SK-N-SH (cell line): Measurements from ENCODE around the gene MCAM. TPM values are rescaled to one million over a fixed set of nuclear protein-coding genes. Genes with fewer than 3 reads are reported as not detected.

Source experiments
- CTCF ChIA-PET: fragments of 300-600, 350-600 bp; formaldehyde crosslinking; extraction: SDS; loops from one replicate; lab custom pipeline; 2021; lab: Yijun Ruan, JAX
- POLR2A ChIA-PET: fragments of 350-600 bp; sonication (Branson Sonifier 250); formaldehyde crosslinking; extraction: SDS; loops from one replicate; lab custom pipeline; 2020; ENCODE audit warnings: antibody characterized with exemption, inconsistent platforms; lab: Yijun Ruan, JAX
- DNase-seq: peaks from one replicate; pipeline ENCODE4 v3.0.0; 2012
- H2AFZ ChIP-seq: fragments of 200-600 bp; sonication (generic); 2 replicates; pipeline ENCODE4 v1.8.1; 2016; ENCODE audit warnings: antibody characterized with exemption, mild to moderate bottlenecking, low read depth
- H3F3A ChIP-seq: fragments of 200-600 bp; sonication (generic); replicated peaks from 2 replicates; pipeline ENCODE3; 2016; ENCODE audit warnings: antibody characterized with exemption, mild to moderate bottlenecking; ENCODE audit not compliant: insufficient read depth
- H3K27ac ChIP-seq, 2 experiments: fragments of 200-500 bp in 1 of 2; fragments of 200-600 bp in 1 of 2; sonication (Bioruptor generic) in 1 of 2; sonication (generic), shearing (Covaris generic) in 1 of 2; 2 replicates each; pipeline versions ENCODE4 v1.5.1 to v1.6.1; 2014 to 2016; ENCODE audit warnings: low read depth in 2 of 2, inconsistent platforms in 1 of 2, low read length in 1 of 2, mild to moderate bottlenecking in 1 of 2, mixed read lengths in 1 of 2
- H3K27me3 ChIP-seq: fragments of 200-600 bp; sonication (generic), shearing (Covaris generic); 2 replicates; pipeline ENCODE4 v1.6.1; 2016; ENCODE audit warnings: mixed run types; ENCODE audit not compliant: insufficient read depth
- H3K36me3 ChIP-seq, 2 experiments: fragments of 200-500 bp in 1 of 2; fragments of 200-600 bp in 1 of 2; sonication (Bioruptor generic) in 1 of 2; sonication (generic) in 1 of 2; replicated peaks in 1 of 2; 2 replicates each; pipeline versions ENCODE3 to v1.5.1; 2014 to 2016; ENCODE audit warnings: low read length in 1 of 2, mild to moderate bottlenecking in 1 of 2; ENCODE audit not compliant: insufficient read depth in 2 of 2, control insufficient read depth in 1 of 2
- H3K4me1 ChIP-seq, 2 experiments: fragments of 200-500 bp in 1 of 2; fragments of 200-600 bp in 1 of 2; sonication (Bioruptor generic) in 1 of 2; sonication (generic), shearing (Covaris generic) in 1 of 2; 2 replicates each; pipeline versions ENCODE4 v1.5.1 to v1.6.1; 2014 to 2016; ENCODE audit warnings: low read depth in 1 of 2, low read length in 1 of 2, mixed run types in 1 of 2; ENCODE audit not compliant: insufficient read depth in 2 of 2, control insufficient read depth in 1 of 2
- H3K4me2 ChIP-seq: fragments of 200-600 bp; sonication (generic), shearing (Covaris generic); 2 replicates; pipeline ENCODE4 v1.6.1; 2017; ENCODE audit warnings: mixed run types
- H3K4me3 ChIP-seq, 2 experiments: fragments of 200-500 bp in 1 of 2; fragments of 200-600 bp in 1 of 2; sonication (Bioruptor generic) in 1 of 2; sonication (generic), shearing (Covaris generic) in 1 of 2; 2 replicates each; pipeline versions ENCODE4 v1.5.1 to v1.8.1; 2014 to 2016; ENCODE audit warnings: low read depth in 2 of 2, inconsistent platforms in 1 of 2, low read length in 1 of 2, mild to moderate bottlenecking in 1 of 2, mixed read lengths in 1 of 2, moderate library complexity in 1 of 2
- H3K79me2 ChIP-seq: fragments of 200-600 bp; sonication (generic); 2 replicates; pipeline ENCODE4 v1.8.1; 2017; ENCODE audit warnings: mild to moderate bottlenecking; ENCODE audit not compliant: insufficient read depth
- H3K9ac ChIP-seq: fragments of 200-600 bp; sonication (generic); 2 replicates; pipeline ENCODE4 v1.6.1; 2017; ENCODE audit warnings: mixed run types
- H3K9me2 ChIP-seq: fragments of 200-600 bp; sonication (generic); 2 replicates; pipeline ENCODE4 v1.6.1; 2017; ENCODE audit warnings: mixed run types
- H3K9me3 ChIP-seq: fragments of 200-600 bp; sonication (generic); 2 replicates; pipeline ENCODE4 v1.6.1; 2017; ENCODE audit warnings: mixed run types, mild to moderate bottlenecking, moderate library complexity
- H4K20me1 ChIP-seq: fragments of 200-600 bp; sonication (generic); 2 replicates; pipeline ENCODE4 v1.6.1; 2017; ENCODE audit warnings: mild to moderate bottlenecking, mixed run types; ENCODE audit not compliant: insufficient read depth
- CTCF ChIP-seq: fragments of 200-600 bp; sonication (generic); IDR thresholded peaks from 2 replicates; pipeline ENCODE4 v1.6.1; 2017; ENCODE audit warnings: antibody characterized with exemption, mild to moderate bottlenecking, moderate library complexity
- GATA2 ChIP-seq: sonication (generic); formaldehyde crosslinking; IDR thresholded peaks from 2 replicates; pipeline ENCODE4 v1.5.0; 2020; ENCODE audit warnings: mild to moderate bottlenecking, missing genetic modification reagents
- JUND ChIP-seq: IDR thresholded peaks from 2 replicates; pipeline ENCODE4 v1.4.0; 2012
- NFIC ChIP-seq: IDR thresholded peaks from 2 replicates; pipeline ENCODE4 v1.4.0; 2012; ENCODE audit warnings: borderline replicate concordance
- NRF1 ChIP-seq: IDR thresholded peaks from 2 replicates; pipeline ENCODE4 v1.6.1; 2012; ENCODE audit warnings: low read depth, mild to moderate bottlenecking, low read length
- PBX3 ChIP-seq: IDR thresholded peaks from 2 replicates; pipeline ENCODE4; 2012
- POLR2AphosphoS5 ChIP-seq: IDR thresholded peaks from 2 replicates; pipeline ENCODE4 v1.6.1; 2012; ENCODE audit warnings: low read depth, low read length
- RAD21 ChIP-seq: IDR thresholded peaks from 2 replicates; pipeline ENCODE4 v1.6.1; 2012; ENCODE audit warnings: mild to moderate bottlenecking, low read length
- REST ChIP-seq: IDR thresholded peaks from 2 replicates; pipeline ENCODE4 v1.6.1; 2012; ENCODE audit warnings: mild to moderate bottlenecking, low read depth, low read length, moderate library complexity
- RXRA ChIP-seq: IDR thresholded peaks from 2 replicates; pipeline ENCODE4 v1.4.0; 2012; ENCODE audit warnings: low read depth, mild to moderate bottlenecking, borderline replicate concordance
- SMC3 ChIP-seq: IDR thresholded peaks from 2 replicates; pipeline ENCODE4 v1.6.1; 2012; ENCODE audit warnings: low read depth, low read length, improper control_type of control experiment
- TAF1 ChIP-seq: IDR thresholded peaks from 2 replicates; pipeline ENCODE4 v1.6.1; 2012; ENCODE audit warnings: low read depth, mild to moderate bottlenecking, low read length, moderate library complexity, borderline replicate concordance
- TCF12 ChIP-seq: IDR thresholded peaks from 2 replicates; pipeline ENCODE4 v1.4.0; 2012
- USF1 ChIP-seq: IDR thresholded peaks from 2 replicates; pipeline ENCODE4 v1.4.0; 2012; ENCODE audit warnings: low read depth, borderline replicate concordance
- USF2 ChIP-seq: fragments of 150-350 bp; IDR thresholded peaks from 2 replicates; pipeline ENCODE4 v1.6.1; 2017; ENCODE audit warnings: antibody characterized with exemption, low read length, low read depth, borderline replicate concordance
- WGBS: methylation state at CpG from one replicate; pipeline ENCODE4 v1.1.6; 2017; ENCODE audit warnings: low lambda C conversion rate; 5-methylcytosine and 5-hydroxymethylcytosine counted together
- polyA plus RNA-seq, 3 experiments: library from polyadenylated mRNA; depleted of rRNA; stranded (reverse); fragments of >200 nt; gene quantifications; 2 replicates each; pipeline ENCODE4 v1.2.3, GENCODE V29; 2012

MCAM gene
- polyA plus RNA-seq, 1 of the 3 experiments (the other 2 are of a cell fraction), result 22.8 TPM

- peak overlapping the region; percentile 96 for H2AFZ ChIP-seq
- peaks cover 0 to 3% of the 10 kb centered on the region in 2 experiments for H3K36me3 ChIP-seq
- H3K9ac ChIP-seq, result 0 out of 2 replicates have a peak overlapping the region, but pooled peaks have one; percentile 33
- ChIA-PET CTCF (interaction anchor here (0.6 to 5.1 kb wide), 54 partner anchors 8 to 762 kb away, joined by 3 to 308 read pairs (median 4); partner anchors contain the start of genes C1QTNF5, C2CD2L, MCAM and MFRP), POLR2A (interaction anchor here (2.4 kb wide), 1 partner anchor 18 kb away, joined by 9 read pairs; no protein-coding TSS in a partner anchor)
- no peaks in the 10 kb centered on the region for H4K20me1 ChIP-seq
- peaks cover 8 to 22% of the 10 kb centered on the region in 2 experiments; a peak in 3 of 4 replicates for H3K4me1 ChIP-seq
- H3F3A ChIP-seq, result peaks cover 10% of the 10 kb centered on the region
- H3K9me2 ChIP-seq, result no peaks in the 10 kb centered on the region
- DNase-seq, result peak; percentile 95
- peak overlapping the region; percentile 92 for H3K4me2 ChIP-seq
- peak overlapping the region in 1 of 2 experiments; percentile 26; a peak in 1 of 4 replicates for H3K27ac ChIP-seq
- H3K4me3 ChIP-seq, result peak overlapping the region; percentile 42 to 79
- no peaks in the 10 kb centered on the region for H3K79me2 ChIP-seq
- no peaks in the 10 kb centered on the region for H3K27me3 ChIP-seq
- H3K9me3 ChIP-seq, result no peaks in the 10 kb centered on the region
- 1% methylated on average over 18 of the region's 54 CpGs for WGBS
- no peak for TF ChIP-seq RXRA
- TF ChIP-seq CTCF, result peak; percentile 96
- TF ChIP-seq SMC3, result peak; percentile 89
- peak; percentile 78 for TF ChIP-seq NFIC
- no peak; the same call in 1 of the 2 replicates for TF ChIP-seq NRF1
- peak; percentile 78 for TF ChIP-seq RAD21
Measured at GRCh38 chr11:119356349-119357031, 39.6 kb upstream of the MCAM start.

GRCh38 chr11:119355091-119355843 lies 38.3 kb upstream of the MCAM start:
- WGBS, result 68% methylated on average over 9 of the region's 9 CpGs
- CTCF ChIA-PET, result interaction anchor here (0.9 to 5.1 kb wide), 32 partner anchors 9 to 399 kb away, joined by 3 to 308 read pairs (median 6); partner anchors contain the start of genes C1QTNF5, C2CD2L, MFRP and RNF26
- peaks cover 0 to 3% of the 10 kb centered on the region in 2 experiments for H3K36me3 ChIP-seq
- no peak for TF ChIP-seq PBX3
- no peak for TF ChIP-seq NFIC
- no peak for TF ChIP-seq RAD21
- no peak for TF ChIP-seq USF1
- no peak for TF ChIP-seq POLR2AphosphoS5
- TF ChIP-seq TCF12, result no peak
- TF ChIP-seq NRF1, result no peak
- no peak for TF ChIP-seq JUND
- no peak for TF ChIP-seq TAF1
- TF ChIP-seq REST, result no peak
- no peak for TF ChIP-seq USF2
- no peak for TF ChIP-seq GATA2 (CRISPR knock-in tag)

More at GRCh38 chr11:119355091-119355843, 38.3 kb upstream of the MCAM start:
- no peak overlapping the region for H2AFZ ChIP-seq
- no peak overlapping the region for H3K4me3 ChIP-seq
- no peaks in the 10 kb centered on the region for H3K79me2 ChIP-seq
- no peaks in the 10 kb centered on the region for H3K9me3 ChIP-seq
- H3K4me1 ChIP-seq, result peaks cover 0 to 16% of the 10 kb centered on the region in 2 experiments; a peak in 1 of 4 replicates
- H3K4me2 ChIP-seq, result no peak overlapping the region
- H3K9ac ChIP-seq, result no peak overlapping the region
- DNase-seq, result no peak
- no peaks in the 10 kb centered on the region for H3F3A ChIP-seq
- H3K9me2 ChIP-seq, result no peaks in the 10 kb centered on the region
- no peak overlapping the region for H3K27ac ChIP-seq
- no peaks in the 10 kb centered on the region for H4K20me1 ChIP-seq
- POLR2A ChIA-PET, result interaction anchor here (2.4 kb wide), 1 partner anchor 19 kb away, joined by 9 read pairs; no protein-coding TSS in a partner anchor
- H3K27me3 ChIP-seq, result no peaks in the 10 kb centered on the region
